PC-9 (cell line): ENCODE results near the gene TENM4. TPM values are rescaled to one million over a fixed set of nuclear protein-coding genes. Genes with fewer than 3 reads are reported as not detected.

Source experiments
- BruUV-seq: library from RNA; stranded (reverse); fragments of 400-500 nt; replicated peaks from 2 replicates; lab custom pipeline; 2021; lab: Mats Ljungman, UMichigan
- CTCF ChIA-PET: fragments of 300-600 bp; sonication (Branson Sonifier 250); formaldehyde crosslinking; loops from one replicate; lab custom pipeline; 2022; ENCODE audit warnings: antibody characterized with exemption; lab: Charles Lee
- POLR2A ChIA-PET: fragments of 300-600 bp; sonication (Branson Sonifier 250); formaldehyde crosslinking; loops from one replicate; lab custom pipeline; 2022; ENCODE audit warnings: antibody characterized with exemption; ENCODE audit not compliant: unreplicated experiment; lab: Charles Lee
- DNase-seq, 2 experiments: peaks; one replicate each; pipeline versions ENCODE4 v3.0.0 to v3.0.0-alpha.2; 2015 to 2022; ENCODE audit warnings: mixed read lengths in 1 of 2
- H2AFZ ChIP-seq: fragments of 200-600 bp; sonication (generic); 2 replicates; pipeline ENCODE4 v1.8.1; 2017; ENCODE audit warnings: antibody characterized with exemption
- H3F3A ChIP-seq: fragments of 200-600 bp; sonication (generic); 2 replicates; pipeline ENCODE4 v1.8.1; 2017; ENCODE audit warnings: antibody characterized with exemption, mild to moderate bottlenecking, low read depth; ENCODE audit not compliant: insufficient read depth
- H3K27ac ChIP-seq: fragments of 200-600 bp; sonication (generic); 2 replicates; pipeline ENCODE4 v1.6.1; 2016; ENCODE audit warnings: mixed run types
- H3K27me3 ChIP-seq: fragments of 200-600 bp; sonication (generic); 2 replicates; pipeline ENCODE4 v1.6.1; 2016; ENCODE audit warnings: low read depth, mixed run types; ENCODE audit not compliant: insufficient read depth
- H3K36me3 ChIP-seq: fragments of 200-600 bp; sonication (generic); 2 replicates; pipeline ENCODE4 v1.6.1; 2016; ENCODE audit warnings: low read depth, mixed run types
- H3K4me1 ChIP-seq: fragments of 200-600 bp; sonication (generic); replicated peaks from 2 replicates; pipeline ENCODE4 v1.6.1; 2016; ENCODE audit warnings: mixed run types; ENCODE audit not compliant: insufficient read depth
- H3K4me2 ChIP-seq: fragments of 200-600 bp; sonication (generic); 2 replicates; pipeline ENCODE4 v1.6.1; 2017; ENCODE audit warnings: mixed run types
- H3K4me3 ChIP-seq: fragments of 200-600 bp; sonication (generic); 2 replicates; pipeline ENCODE4 v1.6.1; 2016; ENCODE audit warnings: mixed run types
- H3K79me2 ChIP-seq: fragments of 200-600 bp; sonication (generic); 2 replicates; pipeline ENCODE4 v1.6.1; 2017; ENCODE audit warnings: low read depth, mixed run types
- H3K9me2 ChIP-seq: fragments of 200-600 bp; sonication (generic); 2 replicates; pipeline ENCODE4 v1.8.1; 2017; ENCODE audit warnings: mild to moderate bottlenecking; ENCODE audit not compliant: insufficient read depth
- H3K9me3 ChIP-seq: fragments of 200-600 bp; sonication (generic); 2 replicates; pipeline ENCODE4 v1.8.1; 2016; ENCODE audit warnings: low read depth; ENCODE audit not compliant: insufficient read depth
- H4K20me1 ChIP-seq: fragments of 200-600 bp; sonication (generic); 2 replicates; pipeline ENCODE4 v1.8.1; 2017; ENCODE audit not compliant: insufficient read depth
- EZH2 ChIP-seq: fragments of 200-600 bp; sonication (generic); IDR thresholded peaks from 2 replicates; pipeline ENCODE4 v1.8.0; 2017; ENCODE audit warnings: antibody characterized with exemption, low read depth
- intact Hi-C: fragments of 100-400 bp; cut with micrococcal nuclease; formaldehyde crosslinking; loops from one replicate; pipeline ENCODE4 v1.10.0; 2022; ENCODE audit not compliant: unreplicated experiment
- total RNA-seq: library from RNA; stranded (reverse); gene quantifications from 2 replicates; pipeline ENCODE4 v1.2.3, GENCODE V29; 2021
- TF ChIP-seq, protein P1 (sequence below): fragments of 200-600 bp; sonication (generic); conservative IDR thresholded peaks from 2 replicates; pipeline ENCODE4 v1.6.1; 2017; ENCODE audit warnings: mixed run types, antibody characterized with exemption, mild to moderate bottlenecking, moderate library complexity

Gene TENM4
- total RNA-seq, 1 experiment from 2014 or later, result not detected

GRCh38 chr11:78784321-78785061 is 656.3 kb downstream of the TENM4 start:
- H3K4me1 ChIP-seq, result no peaks in the 10 kb centered on the region
- no peaks in the 10 kb centered on the region for H3K9me3 ChIP-seq
- DNase-seq, result no peak
- H3K27ac ChIP-seq, result no peak overlapping the region
- no peaks in the 10 kb centered on the region for H3K36me3 ChIP-seq
- no peak for TF ChIP-seq EZH2
- TF ChIP-seq, protein P1, sequence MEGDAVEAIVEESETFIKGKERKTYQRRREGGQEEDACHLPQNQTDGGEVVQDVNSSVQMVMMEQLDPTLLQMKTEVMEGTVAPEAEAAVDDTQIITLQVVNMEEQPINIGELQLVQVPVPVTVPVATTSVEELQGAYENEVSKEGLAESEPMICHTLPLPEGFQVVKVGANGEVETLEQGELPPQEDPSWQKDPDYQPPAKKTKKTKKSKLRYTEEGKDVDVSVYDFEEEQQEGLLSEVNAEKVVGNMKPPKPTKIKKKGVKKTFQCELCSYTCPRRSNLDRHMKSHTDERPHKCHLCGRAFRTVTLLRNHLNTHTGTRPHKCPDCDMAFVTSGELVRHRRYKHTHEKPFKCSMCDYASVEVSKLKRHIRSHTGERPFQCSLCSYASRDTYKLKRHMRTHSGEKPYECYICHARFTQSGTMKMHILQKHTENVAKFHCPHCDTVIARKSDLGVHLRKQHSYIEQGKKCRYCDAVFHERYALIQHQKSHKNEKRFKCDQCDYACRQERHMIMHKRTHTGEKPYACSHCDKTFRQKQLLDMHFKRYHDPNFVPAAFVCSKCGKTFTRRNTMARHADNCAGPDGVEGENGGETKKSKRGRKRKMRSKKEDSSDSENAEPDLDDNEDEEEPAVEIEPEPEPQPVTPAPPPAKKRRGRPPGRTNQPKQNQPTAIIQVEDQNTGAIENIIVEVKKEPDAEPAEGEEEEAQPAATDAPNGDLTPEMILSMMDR, result no peak
- no peak overlapping the region for H2AFZ ChIP-seq
- H4K20me1 ChIP-seq, result no peaks in the 10 kb centered on the region
- no peaks in the 10 kb centered on the region for H3K9me2 ChIP-seq
- H3K27me3 ChIP-seq, result peaks cover 77% of the 10 kb centered on the region
- POLR2A ChIA-PET, result no interaction called here
- no peak overlapping the region for H3K4me2 ChIP-seq
- CTCF ChIA-PET, result no interaction called here
- intact Hi-C loops, result no loop called here
- no peaks in the 10 kb centered on the region for H3F3A ChIP-seq
- H3K79me2 ChIP-seq, result no peaks in the 10 kb centered on the region
- no TSS peak for BruUV-seq
- no peak overlapping the region for H3K4me3 ChIP-seq

DNA sequence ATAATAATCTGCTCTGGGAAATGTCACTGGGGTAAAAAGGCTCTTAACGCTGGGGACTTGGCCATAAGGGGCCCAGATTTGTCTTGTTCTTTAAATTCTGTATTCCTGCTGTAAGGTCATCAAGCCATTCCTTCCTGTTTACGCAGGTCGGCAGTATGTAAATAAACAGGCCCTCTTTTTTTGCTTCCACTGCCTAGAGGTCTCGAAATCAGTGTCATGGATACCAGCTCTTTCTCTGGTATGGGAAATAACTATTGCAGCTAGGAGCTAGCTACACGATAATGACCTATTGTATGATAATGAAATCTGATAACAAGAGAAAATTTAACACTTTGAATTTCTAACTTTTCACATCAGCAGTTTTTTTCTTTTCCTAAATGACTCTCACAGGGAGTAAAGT is 657.0 kb downstream of the TENM4 start:
- H3K79me2 ChIP-seq, result no peaks in the 10 kb centered on the region
- ChIA-PET CTCF (no interaction called here), POLR2A (no interaction called here)
- H4K20me1 ChIP-seq, result no peaks in the 10 kb centered on the region
- no peak overlapping the region for H3K27ac ChIP-seq
- H3K36me3 ChIP-seq, result no peaks in the 10 kb centered on the region
- TF ChIP-seq EZH2, result no peak
- TF ChIP-seq, protein P1, result no peak
- no peaks in the 10 kb centered on the region for H3K4me1 ChIP-seq
- no peaks in the 10 kb centered on the region for H3K9me3 ChIP-seq
- H2AFZ ChIP-seq, result no peak overlapping the region
- intact Hi-C loops, result no loop called here
- H3K4me2 ChIP-seq, result no peak overlapping the region
- no TSS peak for BruUV-seq
- H3K27me3 ChIP-seq, result peaks cover 82% of the 10 kb centered on the region
- DNase-seq, result no peak
- H3F3A ChIP-seq, result no peaks in the 10 kb centered on the region
- no peak overlapping the region for H3K4me3 ChIP-seq
- no peaks in the 10 kb centered on the region for H3K9me2 ChIP-seq

- intact Hi-C loops, result no loop called here
- no peaks in the 10 kb centered on the region for H3K4me1 ChIP-seq
- H2AFZ ChIP-seq, result no peak overlapping the region
- ChIA-PET CTCF (no interaction called here), POLR2A (no interaction called here)
- TF ChIP-seq EZH2, result no peak
- TF ChIP-seq, protein P1, result no peak
- H4K20me1 ChIP-seq, result no peaks in the 10 kb centered on the region
- no TSS peak for BruUV-seq
- H3K27ac ChIP-seq, result no peak overlapping the region
- no peaks in the 10 kb centered on the region for H3F3A ChIP-seq
- peaks cover 79% of the 10 kb centered on the region for H3K27me3 ChIP-seq
- no peak overlapping the region for H3K4me2 ChIP-seq
- DNase-seq, result no peak
- no peak overlapping the region for H3K4me3 ChIP-seq
- H3K9me2 ChIP-seq, result no peaks in the 10 kb centered on the region
- H3K9me3 ChIP-seq, result no peaks in the 10 kb centered on the region
- no peaks in the 10 kb centered on the region for H3K79me2 ChIP-seq
- no peaks in the 10 kb centered on the region for H3K36me3 ChIP-seq
These were observed 657.5 kb downstream of the TENM4 start for GRCh38 chr11:78783301-78783700.
